Suppressor macrophage treated with lipopolysaccharide for 1 hour (primary cell): Measurements from ENCODE around the gene LY86.
"Not testable (repeated sequence)": the region's sequence is repeated elsewhere in the genome, so short reads cannot be mapped to it uniquely, and the experiment has no call there.

Experiments used
- DNase-seq, 3 donors: peaks; one replicate each; pipeline ENCODE4 v3.0.0-alpha.2; 2020 to 2022

LY86 gene

GRCh38 chr6:6596529-6597328 is 8.2 kb downstream of the LY86 start:
- DNase-seq: peak in 2 of 3 donors; percentile 49 to 56

GRCh38 chr6:6597682-6598081 is 9.2 kb downstream of the LY86 start:
- no peak for DNase-seq

- peak; percentile 48 to 63 (median 55) for DNase-seq
Observed at GRCh38 chr6:6599468-6599873, 11.0 kb downstream of the LY86 start.

GRCh38 chr6:6600875-6601274 is 12.4 kb downstream of the LY86 start:
- no peak for DNase-seq

GRCh38 chr6:6602262-6602661 is 13.7 kb downstream of the LY86 start:
- DNase-seq: no peak

- no peak for DNase-seq
Observed at GRCh38 chr6:6603317-6603716, 14.8 kb downstream of the LY86 start.

- no peak for DNase-seq
Observed at GRCh38 chr6:6604015-6604414, 15.5 kb downstream of the LY86 start.

- DNase-seq: no peak
Observed at GRCh38 chr6:6604566-6604965, 16.0 kb downstream of the LY86 start.

GRCh38 chr6:6605873-6606272 is 17.4 kb downstream of the LY86 start:
- no peak for DNase-seq

GRCh38 chr6:6606391-6607030 is 18.0 kb downstream of the LY86 start:
- not testable (repeated sequence) for DNase-seq

- no peak for DNase-seq
Observed at GRCh38 chr6:6609450-6609849, 20.9 kb downstream of the LY86 start.

- no peak for DNase-seq
Observed at GRCh38 chr6:6610031-6610591, 21.6 kb downstream of the LY86 start.

- DNase-seq: no peak
Observed at GRCh38 chr6:6611486-6611885, 23.0 kb downstream of the LY86 start.

- DNase-seq: no peak
Observed at GRCh38 chr6:6612308-6612707, 23.8 kb downstream of the LY86 start.

GRCh38 chr6:6613103-6613718 is 24.7 kb downstream of the LY86 start:
- not testable (repeated sequence) for DNase-seq

- DNase-seq: no peak
Observed at GRCh38 chr6:6614096-6614982, 25.8 kb downstream of the LY86 start.

- DNase-seq: no peak
Observed at GRCh38 chr6:6614983-6615349, 26.4 kb downstream of the LY86 start.

GRCh38 chr6:6616656-6617055 is 28.1 kb downstream of the LY86 start:
- DNase-seq: no peak

- no peak for DNase-seq
Observed at GRCh38 chr6:6619021-6619794, 30.7 kb downstream of the LY86 start.

GRCh38 chr6:6620766-6621425 is 32.4 kb downstream of the LY86 start:
- no peak for DNase-seq

GRCh38 chr6:6622501-6622900 is 34.0 kb downstream of the LY86 start:
- no peak for DNase-seq
